ENCODE measurements around the gene MAFB. TPM values are rescaled to one million over a fixed set of nuclear protein-coding genes. Genes with fewer than 3 reads are reported as not detected.

MAFB gene
- total RNA-seq, 1 experiment from 2014 or later = 57.0 TPM

DNA sequence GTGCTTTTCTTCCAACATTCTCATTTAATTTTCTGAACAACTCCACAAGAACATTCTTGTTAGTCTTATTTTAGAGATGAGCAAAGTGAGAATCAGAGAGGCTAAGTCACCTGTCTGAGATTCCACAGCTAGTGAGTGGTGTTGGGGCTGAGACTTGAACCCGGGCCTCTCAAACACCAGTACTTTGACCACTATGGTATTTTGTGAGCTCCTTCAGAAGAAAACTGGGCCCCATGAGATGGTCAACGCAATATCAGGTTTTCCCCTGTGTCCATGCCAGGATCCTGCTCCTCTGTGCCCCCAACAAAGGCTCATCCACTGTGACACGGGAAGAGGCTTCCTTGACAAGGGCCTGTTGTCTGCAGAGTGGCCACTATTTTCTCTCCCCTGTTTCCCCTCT, 51.9 kb downstream of the MAFB start:
- Histone ChIP-seq H3K4me1 (ENCODE audit: insufficient read depth, low read length, poor library complexity, severe bottlenecking) (no peaks in the 10 kb centered on the region), H3K27ac (ENCODE audit: low read depth, low read length, poor library complexity, severe bottlenecking) (no peak overlapping the region), H3K4me3 (ENCODE audit: low read depth, low read length, poor library complexity, severe bottlenecking) (no peak overlapping the region), H3K36me3 (ENCODE audit: insufficient read depth, low read length, poor library complexity, severe bottlenecking) (no peaks in the 10 kb centered on the region), H3K9me3 (ENCODE audit: low read depth, low read length, poor library complexity, severe bottlenecking) (no peaks in the 10 kb centered on the region), H3K27me3 (replicated peaks; ENCODE audit: insufficient read depth, low read depth, low read length, poor library complexity) (no peaks in the 10 kb centered on the region)
- intact Hi-C loops (cut with micrococcal nuclease; ENCODE audit: unreplicated experiment) = no loop called here
- TF ChIP-seq, protein P1, sequence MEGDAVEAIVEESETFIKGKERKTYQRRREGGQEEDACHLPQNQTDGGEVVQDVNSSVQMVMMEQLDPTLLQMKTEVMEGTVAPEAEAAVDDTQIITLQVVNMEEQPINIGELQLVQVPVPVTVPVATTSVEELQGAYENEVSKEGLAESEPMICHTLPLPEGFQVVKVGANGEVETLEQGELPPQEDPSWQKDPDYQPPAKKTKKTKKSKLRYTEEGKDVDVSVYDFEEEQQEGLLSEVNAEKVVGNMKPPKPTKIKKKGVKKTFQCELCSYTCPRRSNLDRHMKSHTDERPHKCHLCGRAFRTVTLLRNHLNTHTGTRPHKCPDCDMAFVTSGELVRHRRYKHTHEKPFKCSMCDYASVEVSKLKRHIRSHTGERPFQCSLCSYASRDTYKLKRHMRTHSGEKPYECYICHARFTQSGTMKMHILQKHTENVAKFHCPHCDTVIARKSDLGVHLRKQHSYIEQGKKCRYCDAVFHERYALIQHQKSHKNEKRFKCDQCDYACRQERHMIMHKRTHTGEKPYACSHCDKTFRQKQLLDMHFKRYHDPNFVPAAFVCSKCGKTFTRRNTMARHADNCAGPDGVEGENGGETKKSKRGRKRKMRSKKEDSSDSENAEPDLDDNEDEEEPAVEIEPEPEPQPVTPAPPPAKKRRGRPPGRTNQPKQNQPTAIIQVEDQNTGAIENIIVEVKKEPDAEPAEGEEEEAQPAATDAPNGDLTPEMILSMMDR (conservative IDR thresholded peaks at IDR 0.05; ENCODE audit: low read depth, low read length) = no peak
- BruUV-seq (replicated peaks) = no TSS peak
- ChIA-PET POLR2A (ENCODE audit: low non-redundant PET) (no interaction called here), CTCF (no interaction called here)
- no peak for DNase-seq (ENCODE audit: low spot score)

DNA sequence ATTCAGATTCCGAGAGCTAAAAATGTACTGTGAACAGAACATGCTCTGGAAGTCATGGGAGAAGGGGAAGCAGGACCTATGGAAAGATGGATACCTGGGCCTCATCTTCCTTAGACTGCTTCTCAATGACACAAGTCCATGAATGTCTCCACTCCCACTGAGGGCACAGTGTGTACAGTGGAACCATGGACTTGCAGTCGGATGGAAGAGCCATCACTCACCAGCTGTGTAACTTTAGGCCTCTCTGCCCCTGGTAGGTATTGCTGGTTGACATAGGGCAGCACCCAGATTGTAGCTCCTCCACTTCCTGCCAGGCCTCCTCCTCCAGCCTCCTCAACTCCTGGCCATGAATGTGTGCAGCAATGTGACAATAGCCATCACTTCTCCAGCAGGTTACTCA, 52.5 kb downstream of the MAFB start:
- H3K9me3 ChIP-seq (ENCODE audit: low read depth, low read length, poor library complexity, severe bottlenecking) = no peaks in the 10 kb centered on the region
- CTCF ChIA-PET = no interaction called here
- no peak for TF ChIP-seq EZH2 (IDR thresholded peaks at IDR 0.05; ENCODE audit: borderline replicate concordance, low read depth, low read length, poor library complexity, severe bottlenecking)
- TF ChIP-seq, protein P1 (conservative IDR thresholded peaks at IDR 0.05; ENCODE audit: low read depth, low read length) = no peak
- no TSS peak for BruUV-seq (replicated peaks)
- no peak overlapping the region for H3K27ac ChIP-seq (ENCODE audit: low read depth, low read length, poor library complexity, severe bottlenecking)
- POLR2A ChIA-PET (ENCODE audit: low non-redundant PET) = no interaction called here
- H3K27me3 ChIP-seq (replicated peaks; ENCODE audit: insufficient read depth, low read depth, low read length, poor library complexity) = no peaks in the 10 kb centered on the region
- H3K4me3 ChIP-seq (ENCODE audit: low read depth, low read length, poor library complexity, severe bottlenecking) = no peak overlapping the region
- intact Hi-C loops (cut with micrococcal nuclease; ENCODE audit: unreplicated experiment) = no loop called here
- no peaks in the 10 kb centered on the region for H3K36me3 ChIP-seq (ENCODE audit: insufficient read depth, low read length, poor library complexity, severe bottlenecking)
- no peaks in the 10 kb centered on the region for H3K4me1 ChIP-seq (ENCODE audit: insufficient read depth, low read length, poor library complexity, severe bottlenecking)
- DNase-seq (ENCODE audit: low spot score) = no peak

DNA sequence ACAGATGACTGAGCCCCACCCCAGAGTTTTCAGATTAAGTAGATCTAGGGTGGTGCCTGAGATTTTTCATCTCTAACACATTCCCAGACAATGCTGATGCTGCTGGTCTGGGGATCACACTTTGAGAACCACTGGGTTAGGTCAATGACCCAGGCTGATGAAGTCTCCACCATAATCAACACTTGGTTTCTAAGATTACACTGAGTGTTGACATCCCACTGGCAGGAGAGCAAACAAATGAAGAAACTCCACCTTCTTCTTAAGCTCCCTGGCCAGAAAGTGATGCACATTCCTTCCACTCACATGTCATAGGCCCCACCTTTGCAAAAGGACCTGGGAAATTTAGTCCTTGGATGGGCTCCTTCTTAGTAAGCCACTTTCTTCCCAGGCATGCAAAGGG, 53.1 kb downstream of the MAFB start:
- no peak for DNase-seq (ENCODE audit: low spot score)
- no TSS peak for BruUV-seq (replicated peaks)
- Histone ChIP-seq H3K4me3 (ENCODE audit: low read depth, low read length, poor library complexity, severe bottlenecking) (no peak overlapping the region), H3K36me3 (ENCODE audit: insufficient read depth, low read length, poor library complexity, severe bottlenecking) (no peaks in the 10 kb centered on the region), H3K27me3 (replicated peaks; ENCODE audit: insufficient read depth, low read depth, low read length, poor library complexity) (no peaks in the 10 kb centered on the region), H3K9me3 (ENCODE audit: low read depth, low read length, poor library complexity, severe bottlenecking) (no peaks in the 10 kb centered on the region), H3K4me1 (ENCODE audit: insufficient read depth, low read length, poor library complexity, severe bottlenecking) (no peaks in the 10 kb centered on the region), H3K27ac (ENCODE audit: low read depth, low read length, poor library complexity, severe bottlenecking) (no peak overlapping the region)
- intact Hi-C loops (cut with micrococcal nuclease; ENCODE audit: unreplicated experiment) = no loop called here
- CTCF ChIA-PET = no interaction called here
- TF ChIP-seq, protein P1 (conservative IDR thresholded peaks at IDR 0.05; ENCODE audit: low read depth, low read length) = no peak
- no peak for TF ChIP-seq EZH2 (IDR thresholded peaks at IDR 0.05; ENCODE audit: borderline replicate concordance, low read depth, low read length, poor library complexity, severe bottlenecking)
- POLR2A ChIA-PET (ENCODE audit: low non-redundant PET) = no interaction called here

Measured in A673 (cell line).